Hematopoietic multipotent progenitor cell (in vitro differentiated cells): ENCODE results near the gene KNTC1. TPM values are rescaled to one million over a fixed set of nuclear protein-coding genes. Genes with fewer than 3 reads are reported as not detected.
"Not testable (repeated sequence)": the region's sequence is repeated elsewhere in the genome, so short reads cannot be mapped to it uniquely, and the experiment has no call there.

Source experiments
- DNase-seq, 3 donors: peaks; one replicate each; pipeline ENCODE4 v3.0.0-alpha.2; 2011 to 2015; ENCODE audit warnings: low read depth in 2 of 3, low spot score in 2 of 3
- total RNA-seq: library from RNA; depleted of rRNA; stranded (reverse); fragments of >200 nt; gene quantifications from one replicate; pipeline ENCODE4 v1.2.3, GENCODE V29; 2012

KNTC1 gene
- total RNA-seq, 1 donor: 24.8 TPM

DNA sequence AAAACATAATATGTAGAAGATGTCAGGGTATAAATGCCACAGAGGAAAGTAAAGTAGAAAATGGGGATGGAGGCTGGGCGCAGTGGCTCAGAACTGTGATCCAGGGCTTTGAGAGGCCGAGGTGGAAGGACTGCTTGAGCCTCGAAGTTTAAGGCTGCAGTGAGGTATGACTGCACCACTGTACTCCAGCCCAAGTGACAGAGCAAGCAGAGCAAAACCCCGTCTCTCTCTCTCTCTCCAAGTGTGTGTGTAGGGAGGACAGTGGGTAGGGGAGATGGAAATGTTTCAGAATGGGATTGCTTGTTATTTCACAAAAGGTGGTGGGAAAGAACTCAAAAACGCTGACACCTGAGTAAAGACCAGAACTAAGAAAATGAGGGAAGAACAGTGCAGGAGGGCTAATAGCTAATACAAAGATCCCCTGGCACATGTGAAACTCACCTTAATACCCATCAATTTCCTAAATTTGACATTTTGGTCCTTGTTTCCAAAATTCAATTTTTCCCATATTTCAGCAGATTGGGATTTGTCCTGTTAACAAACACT is 20.6 kb upstream of the KNTC1 start:
- no peak for DNase-seq

DNA sequence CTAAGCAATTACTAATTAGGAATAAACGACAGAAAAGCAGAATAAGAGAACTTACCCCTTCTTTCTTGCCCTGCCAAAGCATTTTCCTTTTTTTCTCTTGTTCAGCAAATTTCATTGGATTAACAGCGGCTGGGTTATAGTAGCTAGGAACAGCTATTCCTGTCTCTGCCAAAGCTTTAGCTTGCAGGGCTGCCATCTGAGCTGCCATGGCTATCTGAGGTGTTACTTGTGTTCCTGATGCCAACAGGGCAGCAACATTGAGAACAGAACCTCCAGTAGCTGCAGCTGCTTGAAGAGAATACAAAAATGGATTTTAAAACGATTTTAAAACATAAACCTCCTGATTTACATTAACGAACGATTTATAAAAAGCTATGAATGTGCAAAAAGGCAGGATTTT is 18.9 kb upstream of the KNTC1 start:
- no peak for DNase-seq

DNA sequence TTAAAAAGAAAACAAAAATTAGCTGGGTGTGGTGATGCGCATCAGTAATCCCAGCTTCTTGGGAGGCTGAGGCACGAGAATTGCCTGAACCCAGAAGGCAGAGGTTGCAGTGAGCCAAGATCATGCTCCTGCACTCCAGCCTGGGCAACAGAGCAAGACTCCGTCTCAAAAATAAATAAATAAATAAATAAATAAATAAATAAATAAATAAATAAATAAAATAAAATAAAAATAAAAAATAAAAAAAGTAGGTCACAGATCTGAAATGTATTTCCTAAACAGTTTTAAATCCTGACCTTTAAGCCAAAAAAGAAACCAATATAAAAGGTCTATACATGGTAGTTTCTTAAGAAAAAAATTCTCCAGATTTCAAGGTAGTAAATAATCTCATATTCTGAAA is 14.0 kb upstream of the KNTC1 start:
- DNase-seq: not testable (repeated sequence)

DNA sequence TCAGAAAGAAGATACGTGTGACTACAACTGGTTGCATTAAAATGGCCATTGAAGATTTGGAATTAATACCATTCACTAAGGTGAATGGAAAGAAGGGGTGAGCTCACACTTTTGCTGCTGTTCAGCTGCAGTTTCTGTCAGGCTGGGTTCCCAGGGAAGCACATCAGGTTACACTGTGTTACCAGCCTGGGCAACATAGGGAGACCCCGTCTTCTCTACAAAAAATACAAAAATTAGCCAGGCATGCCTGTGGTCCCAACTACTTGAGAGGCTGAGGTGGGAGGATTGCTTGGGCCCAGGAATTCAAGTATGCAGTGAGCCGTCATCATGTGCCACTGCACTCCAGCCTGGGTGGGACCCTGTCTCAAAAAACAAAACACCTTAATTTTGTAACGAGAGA is 13.4 kb upstream of the KNTC1 start:
- DNase-seq: no peak

DNA sequence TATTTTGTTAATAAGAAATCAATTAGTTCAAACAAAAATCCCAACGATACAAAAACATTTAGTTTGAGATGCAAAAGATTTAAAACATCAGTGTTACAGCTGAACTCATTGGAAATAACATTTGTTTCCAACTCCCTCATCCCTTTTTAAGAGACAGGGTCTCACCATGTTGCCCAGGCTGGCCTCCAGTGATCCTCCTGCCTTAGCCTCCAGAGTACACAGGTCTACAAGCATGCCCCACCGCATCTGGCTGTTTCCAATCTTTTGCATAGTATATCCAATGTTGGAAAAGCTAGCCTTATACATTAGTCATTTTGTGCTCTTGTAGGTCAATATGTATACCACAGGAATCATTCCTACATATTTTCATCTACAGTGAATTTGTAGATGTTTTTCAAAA is 11.8 kb upstream of the KNTC1 start:
- DNase-seq: no peak

DNA sequence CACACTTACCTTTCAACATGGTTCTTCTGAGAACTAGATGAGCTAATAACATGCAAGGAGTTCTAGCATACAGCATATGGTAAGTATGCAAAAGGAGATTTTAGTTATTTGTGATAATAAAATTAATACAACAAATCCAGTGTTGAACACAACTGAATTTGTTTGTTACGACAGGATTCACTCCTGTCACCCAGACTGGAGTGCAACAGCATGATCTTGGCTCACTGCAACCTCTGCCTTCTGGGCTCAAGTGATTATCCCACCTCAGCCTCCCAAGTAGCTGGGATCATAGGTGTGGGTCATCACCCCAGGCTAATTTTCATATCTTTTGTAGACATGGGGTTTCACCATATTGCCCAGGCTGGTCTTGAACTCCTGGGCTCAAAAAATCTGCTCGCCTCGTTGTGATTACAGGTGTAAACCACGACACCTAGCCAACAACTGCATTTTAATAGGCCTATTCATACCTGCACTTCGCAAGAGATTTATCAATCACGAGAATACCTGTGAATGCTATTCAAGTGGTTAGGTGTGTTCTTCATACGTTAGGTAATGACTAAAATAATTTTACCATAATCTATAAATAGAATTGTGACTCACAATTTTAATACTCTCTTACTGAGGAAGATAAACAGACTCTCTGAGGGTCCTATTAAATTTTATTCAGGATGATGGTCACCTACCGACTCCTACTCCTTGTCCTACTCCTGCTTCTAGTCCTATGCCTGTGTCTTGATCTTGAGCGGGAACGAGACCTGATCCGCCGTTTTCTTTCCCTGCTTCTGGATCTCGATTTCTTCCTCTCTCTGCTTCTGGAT is 10.3 kb upstream of the KNTC1 start:
- no peak for DNase-seq

DNA sequence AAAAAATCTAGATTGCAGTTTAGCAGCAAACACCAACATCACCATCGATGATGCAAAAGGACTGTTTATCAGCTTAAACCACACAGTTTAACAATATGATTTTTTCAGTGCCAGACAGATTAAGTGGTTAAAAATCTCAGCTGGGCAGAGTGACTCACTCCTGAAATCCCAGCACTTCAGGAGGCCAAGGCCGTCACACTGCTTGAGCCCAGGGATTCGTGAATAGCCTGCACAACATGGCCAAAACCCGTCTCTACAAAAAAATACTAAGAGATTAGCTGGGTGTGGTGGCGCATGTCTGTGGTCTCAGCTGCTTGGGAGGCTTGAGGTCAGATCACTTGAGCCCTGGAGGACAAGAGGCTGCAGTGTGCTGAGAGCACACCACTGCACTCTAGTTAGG is 9.2 kb upstream of the KNTC1 start:
- no peak for DNase-seq

DNA sequence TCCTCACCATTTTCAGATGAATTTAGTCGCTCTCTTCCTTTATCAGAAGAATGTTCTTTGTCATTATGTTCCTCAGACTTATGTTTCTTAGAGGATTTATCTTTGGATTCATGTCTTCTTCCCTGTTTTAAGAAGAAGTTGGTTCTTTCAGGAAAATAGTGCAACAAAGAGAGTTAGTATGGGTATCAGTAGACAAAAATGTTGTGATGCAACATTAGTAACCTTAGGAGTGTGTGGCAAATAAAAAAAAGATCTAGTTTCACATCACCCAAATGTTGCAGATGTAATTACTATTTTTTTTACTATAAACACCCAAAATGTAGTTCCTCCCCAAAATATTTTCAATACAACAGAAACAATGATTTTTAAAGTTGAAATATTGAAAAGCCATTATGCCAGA is 8.1 kb upstream of the KNTC1 start:
- no peak for DNase-seq

DNA sequence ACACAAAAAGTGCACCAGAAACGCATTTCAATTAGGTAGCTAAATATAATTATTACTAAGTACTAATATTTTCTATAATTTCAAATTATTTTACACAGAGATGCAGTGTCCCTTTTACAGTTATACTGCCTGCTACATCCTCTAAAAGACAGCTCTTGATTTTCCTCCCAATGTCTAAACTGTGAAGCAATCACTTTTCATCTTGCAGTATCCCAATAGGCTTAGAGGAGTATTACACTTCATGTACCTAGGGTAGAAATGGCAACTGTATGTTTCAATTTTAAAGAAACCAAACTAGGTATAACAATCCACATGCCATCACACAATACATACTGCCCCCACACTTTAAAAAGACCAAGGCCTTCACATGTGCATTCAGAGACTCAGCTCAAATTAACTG is 7.6 kb upstream of the KNTC1 start:
- no peak for DNase-seq

DNA sequence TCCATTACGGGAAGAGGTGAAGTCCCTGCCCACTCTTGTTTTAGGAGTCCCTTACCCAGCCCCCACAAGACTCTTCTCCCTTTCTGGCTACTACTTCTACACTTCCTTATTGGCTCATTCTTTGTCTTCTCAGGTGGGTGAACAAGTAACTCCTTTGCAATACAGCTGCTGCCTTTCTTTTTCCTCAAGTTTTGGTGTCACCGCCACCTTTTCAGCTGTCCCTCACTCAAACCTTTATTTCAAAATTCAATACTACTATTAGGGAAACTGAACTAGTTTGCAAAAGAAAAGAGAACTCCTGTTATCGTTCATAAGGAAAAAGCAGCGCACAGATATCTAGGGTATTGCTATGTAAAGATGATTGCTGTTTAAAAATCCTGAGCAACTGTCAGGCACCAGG is 6.4 kb upstream of the KNTC1 start:
- no peak for DNase-seq

DNA sequence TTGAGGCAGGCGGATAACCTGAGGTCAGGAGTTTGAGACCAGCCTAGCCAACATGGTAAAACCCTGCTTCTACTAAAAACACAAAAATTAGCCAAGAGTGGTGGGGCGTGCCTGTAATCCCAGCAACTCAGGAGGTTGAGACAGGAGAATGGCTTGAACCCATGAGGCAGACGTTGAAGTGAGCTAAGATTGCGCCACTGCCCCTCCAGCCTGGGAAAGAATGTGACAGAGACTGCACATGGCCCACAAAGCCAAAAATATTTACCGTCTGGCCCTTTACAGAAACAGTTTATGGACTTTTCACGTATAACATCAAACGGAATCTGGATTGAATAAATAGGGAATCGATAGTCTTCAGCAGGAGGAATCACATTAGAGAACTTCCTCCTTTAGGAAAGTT is 3.8 kb upstream of the KNTC1 start:
- DNase-seq: no peak

DNA sequence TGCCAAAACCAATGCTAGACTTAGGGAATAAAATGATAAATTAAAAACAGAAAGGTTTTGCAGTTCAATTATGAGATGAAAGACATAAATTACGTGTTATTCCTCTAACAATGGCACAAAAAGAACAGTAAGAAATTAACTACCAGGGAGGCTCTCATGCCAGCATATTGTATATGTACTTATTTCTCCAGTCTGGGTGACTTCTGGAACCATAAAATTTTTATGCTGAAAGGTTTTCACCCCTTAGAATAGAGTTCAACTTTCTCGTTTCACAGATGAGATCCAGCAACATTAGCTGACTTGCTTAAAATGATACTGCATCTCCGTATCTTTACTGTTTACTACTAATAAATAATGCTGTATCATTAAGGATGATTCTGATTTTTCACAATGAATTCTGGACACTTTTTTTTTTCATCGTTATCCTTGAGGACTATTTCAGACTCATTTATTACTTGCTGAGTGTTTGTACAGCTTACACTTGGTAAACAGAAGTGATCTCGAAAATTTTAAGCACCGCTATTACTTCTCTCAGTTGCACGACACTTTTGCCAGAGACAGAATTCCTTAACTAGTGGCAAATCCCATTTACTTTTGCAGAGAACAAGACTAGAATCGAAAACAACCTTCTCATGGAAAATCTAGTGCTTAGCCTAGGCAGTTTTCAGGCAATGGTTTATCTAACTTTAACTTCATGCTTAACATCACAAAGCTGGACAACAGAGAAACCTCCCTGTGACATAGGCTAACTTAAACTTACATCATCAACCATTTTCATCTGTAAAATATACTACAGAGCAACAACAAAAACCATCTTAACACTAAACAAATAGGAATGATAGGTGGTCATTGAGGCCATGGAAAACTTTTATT is 3.0 kb upstream of the KNTC1 start:
- DNase-seq: no peak

DNA sequence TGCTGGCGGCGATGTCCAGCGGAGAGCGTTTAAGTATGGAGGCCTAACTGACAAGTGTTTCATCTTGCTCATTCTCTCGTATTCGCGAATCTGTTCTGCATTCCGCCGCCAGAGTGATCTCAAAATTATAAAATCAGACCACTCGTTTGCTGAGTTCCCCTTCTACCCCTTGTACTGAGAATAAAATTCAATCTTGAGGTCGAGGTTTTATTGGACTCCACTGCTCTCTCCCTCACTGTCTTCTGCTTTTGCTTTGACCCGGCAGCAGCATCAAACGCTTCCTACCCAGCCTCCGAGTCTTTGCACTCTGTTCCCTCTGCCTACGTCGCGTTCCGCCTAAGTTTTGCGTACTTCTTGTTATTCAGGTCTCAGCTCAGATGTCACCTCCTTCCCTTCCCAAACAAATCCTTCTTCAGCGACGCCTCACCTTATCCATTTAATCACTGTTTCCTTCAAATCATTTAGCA is 462 bp downstream of the KNTC1 start:
- peak in 2 of 3 donors; percentile 21 to 27 for DNase-seq

DNA sequence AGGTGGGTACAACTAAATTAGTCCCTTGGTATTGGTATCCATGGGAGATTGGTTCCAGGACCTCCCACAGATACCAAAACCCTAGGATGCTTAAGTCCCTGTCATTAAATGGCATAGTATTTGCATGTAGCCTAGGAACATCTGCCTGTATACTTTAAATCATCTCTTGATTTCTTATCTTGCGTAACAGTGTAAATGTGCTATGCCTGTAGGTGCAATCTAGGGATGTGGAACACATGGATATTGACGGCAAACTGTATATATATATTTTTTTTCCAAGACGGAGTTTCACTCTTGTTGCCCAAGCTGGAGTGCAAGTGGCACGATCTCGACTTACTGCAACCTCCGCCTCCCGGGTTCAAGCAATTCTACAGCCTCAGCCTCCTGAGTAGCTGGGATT is 1.5 kb downstream of the KNTC1 start:
- no peak for DNase-seq

DNA sequence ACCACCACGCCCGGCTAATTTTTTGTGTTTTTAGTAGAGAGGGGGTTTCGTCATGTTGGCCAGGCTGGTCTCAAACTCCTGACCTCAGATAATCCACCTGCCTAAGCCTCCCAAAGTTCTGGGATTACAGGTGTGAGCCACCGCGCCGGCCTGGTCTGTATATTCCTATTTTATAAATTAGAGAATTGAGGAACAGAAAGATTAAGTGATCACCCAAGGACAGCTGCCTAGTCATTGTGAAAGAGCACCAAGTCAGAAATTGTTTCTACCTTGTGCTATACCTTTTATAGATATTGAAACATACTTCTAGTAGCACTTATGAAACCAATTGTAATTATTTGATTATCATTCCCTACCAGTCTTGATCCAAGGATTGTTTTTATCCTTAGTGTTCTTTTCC is 1.9 kb downstream of the KNTC1 start:
- DNase-seq: no peak

DNA sequence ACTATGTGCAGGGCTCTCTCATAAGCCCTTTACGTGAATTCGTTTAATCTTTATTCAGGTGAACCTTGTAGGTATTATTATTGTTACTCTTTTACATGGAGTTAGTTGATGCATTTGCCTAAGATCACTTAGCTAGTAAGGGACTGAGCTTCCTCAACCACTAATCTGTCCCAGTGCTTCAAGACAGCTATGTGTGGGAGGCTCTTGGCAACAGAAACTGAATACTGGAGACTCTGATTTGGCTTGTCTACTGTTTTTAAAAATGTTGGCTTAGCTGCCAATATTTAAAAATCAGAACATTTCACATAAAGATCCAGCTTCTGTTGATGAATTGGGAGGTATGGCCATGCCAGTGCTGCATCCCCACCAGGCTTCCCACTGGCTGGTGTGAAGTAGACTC is 6.8 kb downstream of the KNTC1 start:
- no peak for DNase-seq

DNA sequence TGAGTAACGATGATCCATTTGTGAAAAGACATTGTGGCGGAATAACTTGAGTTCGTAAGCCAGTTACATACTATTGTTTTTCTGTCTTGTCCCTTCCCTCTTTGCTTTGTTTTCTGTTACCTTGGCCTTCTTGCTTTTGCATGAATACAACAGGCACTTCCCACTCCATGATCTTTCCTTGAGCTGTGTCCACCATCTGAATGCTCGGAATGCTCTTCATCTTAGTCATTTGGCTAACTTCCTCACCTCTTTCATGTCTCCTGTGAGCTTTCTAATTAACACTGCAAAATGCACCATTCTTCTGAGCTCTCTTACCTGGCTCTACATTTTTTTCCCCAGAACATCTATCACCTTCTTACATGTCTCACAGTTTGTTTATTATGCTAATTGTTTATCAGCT is 10.0 kb downstream of the KNTC1 start:
- DNase-seq: no peak

DNA sequence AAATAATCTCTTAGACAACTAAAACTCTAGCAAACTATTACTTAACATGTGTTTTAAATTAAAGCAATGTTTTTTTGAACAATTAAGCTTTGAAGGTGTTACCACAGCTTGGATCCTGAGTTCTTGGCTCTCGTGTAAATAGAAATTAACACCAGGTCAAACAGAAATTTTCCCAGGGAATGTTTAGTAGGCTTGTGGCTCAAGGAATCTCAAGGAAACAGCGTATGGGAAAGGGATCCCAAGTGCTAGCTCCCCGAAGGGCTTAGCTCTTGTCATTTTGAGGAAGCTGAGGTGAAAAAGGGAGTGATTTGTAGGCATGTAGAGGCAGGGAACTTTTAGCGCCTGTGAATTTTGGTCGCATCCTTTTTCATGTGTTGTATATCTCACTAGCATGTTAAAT is 11.4 kb downstream of the KNTC1 start:
- DNase-seq: no peak

DNA sequence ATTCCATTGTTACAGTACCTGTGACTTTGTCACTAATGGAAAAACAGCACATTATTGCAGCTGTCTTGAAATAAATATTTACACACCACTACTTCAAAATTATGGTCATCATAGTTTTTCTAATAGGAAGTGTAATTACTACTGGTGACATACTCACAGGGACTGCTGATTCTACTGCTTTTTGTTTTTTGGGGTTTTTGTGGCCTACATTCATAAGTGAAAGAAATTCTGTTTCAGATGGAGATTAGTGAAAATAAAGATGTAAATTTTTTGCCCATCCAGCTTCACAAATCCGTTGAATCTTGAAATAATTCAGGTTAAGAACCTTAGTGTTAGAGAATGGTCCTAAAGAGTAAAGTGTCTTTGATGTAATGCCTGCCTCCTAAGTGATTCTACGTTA is 17.5 kb downstream of the KNTC1 start:
- no peak for DNase-seq

DNA sequence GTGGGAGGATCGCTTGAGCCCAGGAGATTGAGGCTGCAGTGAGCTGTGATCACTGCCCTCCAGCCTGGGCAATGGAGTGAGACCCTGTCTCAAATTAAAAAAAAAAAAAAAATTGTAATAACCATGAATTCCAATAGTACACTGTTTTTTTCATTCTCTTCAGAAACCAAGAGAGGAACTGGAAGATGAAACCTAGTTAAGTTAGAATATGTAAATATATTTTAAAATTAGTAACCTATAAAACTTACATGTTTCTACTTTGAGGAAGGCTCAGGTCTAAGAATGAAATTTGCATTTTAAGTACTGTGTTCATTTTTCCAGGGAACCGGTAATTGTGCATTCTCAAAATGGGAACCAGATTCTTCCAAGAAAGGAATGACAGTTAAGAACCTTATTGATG is 18.8 kb downstream of the KNTC1 start:
- no peak for DNase-seq

DNA sequence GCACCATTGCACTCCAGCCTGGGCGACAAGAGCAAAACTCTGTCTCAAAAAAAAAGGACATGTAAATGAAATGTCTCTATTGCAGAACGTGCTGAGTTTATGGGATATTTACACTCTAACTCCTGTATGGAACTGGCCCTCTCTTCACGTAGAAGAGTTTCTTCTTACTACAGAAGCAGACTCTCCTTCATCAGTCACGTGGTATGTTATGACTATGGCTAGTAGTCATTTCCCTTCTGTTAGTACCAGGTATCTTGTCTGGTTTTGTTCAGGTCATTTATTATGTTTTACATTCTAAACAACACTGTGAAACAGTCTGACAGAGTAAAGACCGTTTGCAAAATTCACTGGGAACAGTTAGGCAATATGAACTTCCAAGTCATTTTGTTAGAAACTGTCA is 20.3 kb downstream of the KNTC1 start:
- DNase-seq: no peak
